Left kidney (tissue), 2 donors: ENCODE data around the gene SOCS6. TPM values are rescaled to one million over a fixed set of nuclear protein-coding genes. Genes with fewer than 3 reads are reported as not detected.
"Not testable (repeated sequence)": the region's sequence is repeated elsewhere in the genome, so short reads cannot be mapped to it uniquely, and the experiment has no call there.

Source experiments
- DNase-seq: peaks from one replicate; pipeline ENCODE4 v3.0.0-alpha.2; 2013
- polyA plus RNA-seq: library from polyadenylated mRNA; unstranded; fragments of 120-200 nt; gene quantifications from one replicate; pipeline ENCODE4 v1.2.1, GENCODE V29; 2013; ENCODE audit not compliant: insufficient read length

Gene SOCS6
- polyA plus RNA-seq, 1 donor: 34.0 TPM

GRCh38 chr18:70321616-70322015, 32.8 kb downstream of the SOCS6 start:
- DNase-seq: no peak

- no peak for DNase-seq
Measured at GRCh38 chr18:70322385-70322784, 33.5 kb downstream of the SOCS6 start.

- DNase-seq: no peak
Measured at GRCh38 chr18:70322928-70323327, 34.1 kb downstream of the SOCS6 start.

GRCh38 chr18:70324897-70325296, 36.1 kb downstream of the SOCS6 start:
- DNase-seq: no peak

- no peak for DNase-seq
Measured at GRCh38 chr18:70326255-70326654, 37.4 kb downstream of the SOCS6 start.

GRCh38 chr18:70328169-70328568, 39.3 kb downstream of the SOCS6 start:
- no peak for DNase-seq

- no peak for DNase-seq
Measured at GRCh38 chr18:70329071-70329470, 40.2 kb downstream of the SOCS6 start.

- DNase-seq: no peak
Measured at GRCh38 chr18:70330887-70331286, 42.0 kb downstream of the SOCS6 start.

GRCh38 chr18:70331456-70332097, 42.7 kb downstream of the SOCS6 start:
- no peak for DNase-seq

- no peak for DNase-seq
Measured at GRCh38 chr18:70332694-70333093, 43.8 kb downstream of the SOCS6 start.

- DNase-seq: no peak
Measured at GRCh38 chr18:70333316-70333715, 44.5 kb downstream of the SOCS6 start.

- DNase-seq: no peak
Measured at GRCh38 chr18:70333757-70334156, 44.9 kb downstream of the SOCS6 start.

- DNase-seq: no peak
Measured at GRCh38 chr18:70334264-70334663, 45.4 kb downstream of the SOCS6 start.

GRCh38 chr18:70334728-70335329, 46.0 kb downstream of the SOCS6 start:
- no peak for DNase-seq

- DNase-seq: no peak
Measured at GRCh38 chr18:70335892-70336726, 47.3 kb downstream of the SOCS6 start.

- DNase-seq: no peak
Measured at GRCh38 chr18:70337139-70337972, 48.5 kb downstream of the SOCS6 start.

- DNase-seq: no peak
Measured at GRCh38 chr18:70338890-70339289, 50.0 kb downstream of the SOCS6 start.

GRCh38 chr18:70339915-70340314, 51.1 kb downstream of the SOCS6 start:
- no peak for DNase-seq

GRCh38 chr18:70348481-70348880, 59.6 kb downstream of the SOCS6 start:
- not testable (repeated sequence) for DNase-seq

- DNase-seq: no peak
Measured at GRCh38 chr18:70349316-70349715, 60.5 kb downstream of the SOCS6 start.

- DNase-seq: no peak
Measured at GRCh38 chr18:70354080-70354479, 65.2 kb downstream of the SOCS6 start.

GRCh38 chr18:70354771-70355170, 65.9 kb downstream of the SOCS6 start:
- no peak for DNase-seq
